GM19455 (cell line): ENCODE measurements around the gene IGFBP7.

Experiments
- ATAC-seq: cut with Tn5 transposase; IDR thresholded peaks from one replicate; pipeline ENCODE4 v1.9.1; 2021; ENCODE audit not compliant: unreplicated experiment

The IGFBP7 gene

DNA sequence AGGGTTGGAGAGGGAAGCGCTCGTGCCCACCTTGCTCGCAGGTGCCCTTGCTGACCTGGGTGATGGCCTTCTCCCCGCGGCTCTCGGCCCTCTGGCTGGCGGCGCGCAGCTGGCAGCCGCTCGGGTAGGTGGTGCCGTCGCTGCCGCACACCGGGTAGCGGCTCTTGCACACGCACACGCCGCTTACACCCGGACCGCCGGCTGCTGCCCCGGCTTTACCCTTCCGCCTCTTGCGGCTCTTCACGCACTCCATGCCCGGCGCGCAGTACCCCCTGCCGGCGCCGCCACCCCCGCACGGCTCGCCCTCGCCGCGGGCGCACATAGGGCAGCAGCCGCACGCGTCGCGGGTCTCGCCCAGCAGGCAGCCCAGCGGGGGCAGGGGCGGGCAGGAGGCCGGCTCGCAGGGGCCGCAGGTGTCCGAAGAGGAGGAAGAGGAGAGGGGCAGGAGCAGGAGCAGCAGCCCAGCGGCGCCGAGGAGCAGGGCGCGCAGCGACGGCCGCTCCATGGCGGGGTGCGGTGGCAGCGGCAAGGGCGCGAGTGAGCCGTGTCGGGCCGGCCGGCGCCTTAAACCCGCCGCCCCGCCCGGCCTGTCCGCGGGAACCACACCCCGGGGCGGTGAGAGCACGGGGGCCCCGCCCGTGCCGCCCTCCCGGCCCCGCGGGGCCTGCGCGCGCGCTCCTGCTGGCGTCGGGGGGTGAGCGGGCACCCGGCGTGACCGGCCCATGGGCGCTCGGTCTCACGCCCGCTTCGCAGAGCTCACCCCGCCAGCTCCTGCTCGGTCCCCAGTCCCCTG, at the start of gene IGFBP7:
Gene IGFBP7 (minus strand): TSS at position 539 of the 793 bp plus-strand sequence. CDS start 34 bp downstream, at position 505.
- no peak for ATAC-seq

GRCh38 chr4:57159866-57160265, 49.7 kb upstream of the IGFBP7 start:
- no peak for ATAC-seq

DNA sequence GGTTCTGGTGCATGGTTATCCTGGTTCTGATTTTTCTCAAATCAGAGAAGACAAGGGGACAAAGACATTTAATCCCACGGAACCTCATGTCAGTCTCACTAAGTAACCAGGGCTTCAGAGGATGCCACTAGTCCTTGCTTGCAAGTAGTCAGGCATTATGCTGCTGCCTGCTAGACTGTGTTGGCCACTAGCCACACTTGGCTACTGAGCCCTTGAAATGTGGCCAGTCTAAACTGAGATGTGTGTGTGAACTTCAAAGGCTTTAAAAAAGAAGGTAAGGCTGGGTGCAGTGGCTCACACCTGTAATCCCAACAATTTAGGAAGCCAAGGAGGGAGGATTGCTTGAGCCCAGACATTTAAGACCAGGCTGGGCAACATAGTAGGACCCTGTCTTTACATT, 48.6 kb upstream of the IGFBP7 start:
- ATAC-seq, result no peak

- no peak for ATAC-seq
These were observed 48.0 kb upstream of the IGFBP7 start for GRCh38 chr4:57158221-57158620.

DNA sequence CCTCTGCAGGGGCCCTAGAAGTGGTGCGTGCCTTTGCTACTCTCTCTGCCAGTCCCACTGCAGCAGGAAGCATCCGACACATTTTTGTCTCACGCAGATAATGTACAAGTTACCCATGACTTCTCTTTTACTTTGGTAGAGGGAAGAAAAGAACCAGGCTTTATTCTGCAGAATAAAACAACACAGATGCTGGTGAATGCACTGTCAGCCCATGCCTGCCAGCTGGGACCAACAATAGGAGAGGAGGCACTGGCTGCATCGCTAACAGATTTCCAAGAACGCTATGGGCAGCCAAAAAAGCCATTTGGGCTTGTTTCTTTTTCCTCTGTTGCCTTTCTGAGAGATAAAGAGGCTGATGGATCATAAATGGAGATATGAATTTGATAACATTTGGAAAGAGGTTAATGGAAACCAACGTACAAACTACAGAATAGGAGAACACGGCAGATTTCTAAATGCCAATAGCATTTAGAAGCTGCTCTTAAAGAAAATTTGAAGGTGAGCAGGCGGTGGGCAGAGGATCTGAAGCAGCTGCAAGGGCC, 47.5 kb upstream of the IGFBP7 start:
- no peak for ATAC-seq

- ATAC-seq, result no peak
These were observed 46.2 kb upstream of the IGFBP7 start for GRCh38 chr4:57156242-57156990.

DNA sequence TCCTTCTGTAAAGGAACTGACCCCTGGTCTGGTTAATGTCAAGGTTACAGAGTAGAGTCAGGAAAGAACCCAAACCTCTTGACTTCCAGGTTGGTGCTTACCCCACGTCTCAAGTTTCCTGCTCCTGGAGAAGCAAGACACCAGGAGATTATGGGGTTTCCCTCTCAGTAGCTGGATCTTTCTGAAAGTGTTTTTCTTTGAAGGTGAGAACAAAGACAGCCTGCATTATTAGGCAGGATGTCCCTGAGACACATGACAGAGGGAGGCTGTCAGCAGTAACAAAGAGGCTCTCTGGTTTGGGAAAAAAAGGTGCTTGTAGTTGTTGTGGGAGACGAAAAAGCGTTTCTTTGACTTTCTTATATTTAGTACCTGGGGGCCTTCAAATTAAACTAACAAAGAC, 44.7 kb upstream of the IGFBP7 start:
- no peak for ATAC-seq

GRCh38 chr4:57154191-57154590, 44.0 kb upstream of the IGFBP7 start:
- ATAC-seq, result no peak

- ATAC-seq, result no peak
These were observed 43.0 kb upstream of the IGFBP7 start for GRCh38 chr4:57153207-57153606.

DNA sequence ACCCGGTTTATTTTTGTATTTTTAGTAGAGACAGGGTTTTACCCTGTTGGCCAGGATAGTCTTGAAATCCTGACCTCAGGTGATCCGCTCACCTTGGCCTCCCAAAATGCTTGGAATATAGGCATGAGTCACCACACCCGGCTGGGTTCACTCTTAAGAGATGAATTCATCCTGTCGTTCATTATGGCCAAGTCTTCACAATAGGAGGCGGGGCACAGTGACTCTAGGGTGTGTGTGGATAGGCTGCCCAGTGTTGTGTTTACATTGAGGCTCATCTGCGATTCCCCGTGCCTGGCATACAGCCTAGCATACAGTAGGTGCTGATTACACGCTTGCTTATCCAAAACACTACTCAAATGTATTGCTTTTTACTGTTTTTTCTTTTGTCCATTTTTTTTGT, 41.3 kb upstream of the IGFBP7 start:
- ATAC-seq, result no peak

GRCh38 chr4:57149833-57150232, 39.6 kb upstream of the IGFBP7 start:
- ATAC-seq, result no peak

GRCh38 chr4:57148831-57149505, 38.8 kb upstream of the IGFBP7 start:
- ATAC-seq, result no peak

- no peak for ATAC-seq
These were observed 38.0 kb upstream of the IGFBP7 start for GRCh38 chr4:57148177-57148576.

DNA sequence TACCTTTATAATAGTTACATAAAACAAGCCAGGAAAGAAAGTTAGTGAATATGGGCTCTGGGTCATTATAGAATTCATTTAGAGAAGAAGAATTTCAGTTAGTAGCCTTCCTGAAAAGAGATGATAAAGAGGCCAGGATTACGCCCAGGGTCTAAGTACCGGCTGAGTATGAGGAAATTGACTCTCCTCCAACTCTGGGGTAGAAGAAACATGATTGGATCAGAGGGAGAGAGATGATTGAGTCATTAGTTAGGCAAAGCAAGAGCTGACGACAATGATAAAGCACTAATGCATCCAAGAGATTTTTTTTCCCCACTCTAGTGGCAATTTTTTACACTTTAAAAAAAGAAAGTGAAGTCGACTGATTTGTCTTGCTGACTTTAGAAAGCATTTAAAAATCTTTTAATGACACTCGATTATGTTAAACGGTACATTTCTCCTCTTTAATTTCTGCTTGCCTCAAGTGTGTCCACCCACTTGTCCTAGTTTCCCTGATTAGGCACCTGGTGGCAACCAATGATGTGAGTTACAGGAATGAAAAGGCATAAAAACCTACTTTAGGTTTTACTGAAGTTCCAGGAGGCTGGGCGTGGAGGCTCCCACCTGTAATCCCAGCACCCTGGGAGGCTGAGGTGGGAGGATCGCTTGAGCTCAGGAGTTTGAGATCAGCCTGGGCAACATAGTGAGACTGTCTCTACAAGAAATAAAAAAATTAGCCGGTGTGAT, 37.3 kb upstream of the IGFBP7 start:
- no peak for ATAC-seq

DNA sequence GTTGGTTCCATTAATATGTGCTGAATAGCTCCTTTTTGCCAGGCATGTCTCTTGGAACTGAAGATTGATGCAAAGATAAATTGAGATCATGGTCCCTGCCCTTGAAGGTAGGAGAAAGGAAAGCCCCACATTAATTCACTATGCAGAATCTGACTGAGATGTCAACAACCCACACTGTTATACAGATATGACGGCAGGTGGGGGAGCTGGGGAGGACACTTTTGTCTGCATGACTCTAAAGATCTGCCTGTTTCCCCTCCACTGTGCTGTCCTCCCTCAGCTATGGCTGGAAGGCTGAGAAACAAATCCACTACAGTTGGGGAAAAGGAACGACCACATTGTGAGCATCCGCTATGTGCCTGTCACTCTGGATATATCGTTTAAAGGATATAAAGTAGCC, 36.3 kb upstream of the IGFBP7 start:
- no peak for ATAC-seq

- no peak for ATAC-seq
These were observed 34.3 kb upstream of the IGFBP7 start for GRCh38 chr4:57144466-57144865.

DNA sequence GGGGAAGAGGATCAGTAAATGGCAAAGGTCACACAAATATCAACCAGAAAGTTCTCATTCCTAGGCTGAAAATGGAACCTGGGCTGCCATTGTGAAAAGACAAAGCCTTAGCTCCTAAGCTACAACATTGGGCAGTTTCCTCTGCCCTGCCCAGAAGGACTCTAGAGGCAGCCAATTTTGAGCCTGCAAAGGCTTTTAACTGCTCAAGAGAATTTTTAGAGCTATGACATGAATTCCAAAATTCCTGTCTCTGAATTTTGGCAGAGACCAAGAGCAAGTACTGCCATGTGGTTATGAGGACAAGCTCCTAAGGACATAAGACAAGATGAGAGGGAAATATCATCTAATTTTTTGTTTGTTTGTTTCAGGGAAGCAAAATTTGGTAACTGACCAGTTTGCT, 29.6 kb upstream of the IGFBP7 start:
- ATAC-seq, result no peak

GRCh38 chr4:57137261-57137660, 27.1 kb upstream of the IGFBP7 start:
- no peak for ATAC-seq

DNA sequence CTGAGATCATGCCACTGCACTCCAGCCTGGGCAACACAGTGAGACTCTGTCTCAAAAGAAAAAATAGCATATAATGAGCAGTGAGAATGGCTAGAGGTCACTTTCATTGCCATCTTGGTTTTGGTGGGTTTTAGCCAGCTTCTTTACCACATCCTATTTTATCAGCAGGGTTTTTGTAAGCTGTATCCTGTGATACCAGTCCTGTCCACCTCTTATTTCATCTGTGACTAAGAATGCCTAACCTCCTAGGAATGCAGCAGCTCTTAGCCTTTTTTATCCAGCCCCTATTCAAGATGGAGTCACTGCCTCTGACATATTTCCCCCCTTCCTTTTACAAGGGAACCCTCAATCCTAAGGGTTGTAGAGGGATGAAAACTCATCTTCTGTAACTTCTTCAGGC, 26.1 kb upstream of the IGFBP7 start:
- no peak for ATAC-seq

DNA sequence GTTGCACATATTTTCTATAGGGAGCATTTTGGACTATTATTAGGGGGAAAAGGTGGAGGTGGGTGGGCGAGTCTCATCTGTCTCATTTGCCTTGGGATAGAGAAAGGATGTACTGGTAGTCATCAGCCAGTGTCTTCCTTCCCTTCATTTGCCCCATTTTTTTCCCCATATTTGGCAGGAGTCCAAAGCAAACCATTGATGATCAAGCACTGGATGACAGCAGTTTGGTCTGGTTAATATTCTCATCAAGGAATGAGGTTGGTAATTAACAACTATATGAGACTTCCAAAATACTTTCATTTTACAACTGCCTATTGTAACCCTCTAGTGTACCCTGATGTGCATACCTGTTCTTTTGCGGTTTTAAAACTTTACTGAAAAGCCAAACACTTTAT, 22.6 kb upstream of the IGFBP7 start:
- no peak for ATAC-seq
